Coronary artery (tissue), 2 donors: ENCODE data around the gene LENG8.
"Not testable (repeated sequence)": the region's sequence is repeated elsewhere in the genome, so short reads cannot be mapped to it uniquely, and the experiment has no call there.

ENCODE experiments used
- DNase-seq: peaks from one replicate; pipeline ENCODE4 v3.0.0-alpha.2; 2017; ENCODE audit warnings: low spot score
- H3K27ac ChIP-seq, 2 donors: fragments of 200-600 bp; sonication (generic); one replicate each; pipeline ENCODE4 v1.5.1; 2016 to 2019
- H3K4me3 ChIP-seq: fragments of 200-600 bp; sonication (generic); 2 replicates; pipeline ENCODE4 v1.5.1; 2016; ENCODE audit warnings: mild to moderate bottlenecking, moderate library complexity
- CTCF ChIP-seq: fragments of 200-600 bp; sonication (generic); IDR thresholded peaks from one replicate; pipeline ENCODE4 v1.5.1; 2019; ENCODE audit warnings: antibody characterized with exemption

Gene LENG8

DNA sequence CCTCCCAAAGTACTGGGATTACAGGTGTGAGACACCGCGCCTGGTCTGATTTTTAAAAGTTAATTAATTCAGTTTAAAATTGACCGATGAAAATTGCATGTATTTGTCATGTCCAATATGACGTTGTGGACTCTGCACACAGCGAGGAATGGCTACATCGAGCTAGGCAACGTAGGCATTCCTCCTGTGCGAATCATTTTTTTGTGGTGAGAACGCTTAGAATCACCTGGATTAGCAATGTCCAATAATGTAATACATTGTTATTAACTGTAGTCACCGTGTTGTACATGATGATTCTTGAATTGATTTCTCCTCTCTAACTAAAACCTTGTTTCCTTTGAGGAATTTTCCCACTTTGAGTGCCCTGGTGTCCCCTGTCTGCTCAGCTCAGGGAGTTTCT, 57.1 kb downstream of the LENG8 start:
- no peak overlapping the region for H3K27ac ChIP-seq
- no peak for TF ChIP-seq CTCF
- no peak overlapping the region for H3K4me3 ChIP-seq
- DNase-seq: no peak

GRCh38 chr19:54507038-54507717, 58.2 kb downstream of the LENG8 start:
- not testable (repeated sequence) for H3K27ac ChIP-seq, DNase-seq, H3K4me3 ChIP-seq

DNA sequence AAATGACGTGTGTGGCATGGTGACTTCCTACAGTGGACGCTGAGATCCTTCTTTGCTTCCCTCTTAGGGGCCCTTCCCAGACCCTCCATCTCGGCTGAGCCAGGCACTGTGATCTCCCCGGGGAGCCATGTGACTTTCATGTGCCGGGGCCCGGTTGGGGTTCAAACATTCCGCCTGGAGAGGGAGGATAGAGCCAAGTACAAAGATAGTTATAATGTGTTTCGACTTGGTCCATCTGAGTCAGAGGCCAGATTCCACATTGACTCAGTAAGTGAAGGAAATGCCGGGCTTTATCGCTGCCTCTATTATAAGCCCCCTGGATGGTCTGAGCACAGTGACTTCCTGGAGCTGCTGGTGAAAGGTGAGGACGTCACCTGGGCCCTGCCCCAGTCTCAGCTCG, 58.8 kb downstream of the LENG8 start:
- no peak for TF ChIP-seq CTCF
- no peak overlapping the region for H3K27ac ChIP-seq
- no peak overlapping the region for H3K4me3 ChIP-seq
- DNase-seq: no peak

DNA sequence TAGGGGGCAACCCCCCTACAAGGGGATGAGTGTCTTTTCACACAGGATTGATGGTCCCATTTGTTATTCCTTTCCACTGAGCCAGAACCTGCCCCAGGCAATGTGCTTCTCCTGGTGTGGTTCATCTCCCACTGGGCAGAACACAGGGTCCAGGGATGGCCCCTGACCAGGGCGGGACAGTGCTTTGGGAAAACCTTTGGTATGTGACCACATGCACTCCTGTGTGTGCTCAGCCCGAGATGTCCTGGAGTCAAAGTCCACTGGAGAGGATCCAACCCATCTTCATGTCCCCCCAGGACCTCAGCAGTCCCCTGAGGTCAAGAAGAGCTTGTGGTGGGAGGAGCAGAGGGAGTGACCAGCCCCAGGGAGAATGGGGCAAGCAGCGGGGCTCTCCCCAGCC, 59.5 kb downstream of the LENG8 start:
- H3K27ac ChIP-seq, H3K4me3 ChIP-seq, DNase-seq: not testable (repeated sequence)

DNA sequence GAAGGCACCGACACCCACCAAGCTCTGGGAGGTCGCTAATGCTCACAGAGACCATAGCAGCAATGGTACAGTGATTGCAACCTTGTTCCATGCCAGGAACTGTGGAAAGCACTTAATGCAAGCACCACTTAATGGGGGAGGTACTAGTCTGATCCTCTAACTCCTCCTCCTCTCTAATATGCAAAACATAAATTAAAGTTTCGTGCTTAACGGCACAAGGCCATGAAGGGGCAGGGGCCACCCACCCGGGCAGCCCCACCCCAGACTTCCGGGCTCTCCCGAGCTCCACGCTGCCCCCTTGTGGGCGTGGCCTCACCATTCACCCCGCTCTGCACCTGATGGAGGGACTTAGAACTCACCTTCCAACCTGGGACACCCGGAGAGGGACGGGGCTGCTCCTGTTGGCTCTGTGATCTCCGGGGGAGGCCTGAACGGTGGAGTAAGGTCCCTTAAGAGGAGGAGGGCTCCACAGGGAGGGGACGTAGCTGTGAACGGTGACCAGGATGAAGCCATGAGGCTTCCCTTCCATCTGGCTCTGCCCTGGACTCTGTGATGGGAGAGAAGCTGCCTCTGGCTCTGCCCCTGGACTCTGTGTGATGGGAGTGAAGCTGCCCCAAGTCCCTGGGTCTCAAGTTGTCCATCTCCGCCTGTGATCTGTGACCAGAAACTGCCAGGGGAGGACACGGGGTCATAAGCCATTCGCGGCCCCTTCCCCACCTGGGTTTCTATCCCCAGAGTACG, 60.4 kb downstream of the LENG8 start:
- DNase-seq, H3K4me3 ChIP-seq: not testable (repeated sequence)

More for the DNA sequence above, 60.4 kb downstream of the LENG8 start:
- not testable (repeated sequence) for H3K27ac ChIP-seq
